Thyroid gland (tissue), 4 donors: Measurements from ENCODE around the gene OCA2. TPM values are rescaled to one million over a fixed set of nuclear protein-coding genes. Genes with fewer than 3 reads are reported as not detected.
"Not testable (repeated sequence)": the region's sequence is repeated elsewhere in the genome, so short reads cannot be mapped to it uniquely, and the experiment has no call there.

Experiments used
- DNase-seq, 2 donors: peaks; one replicate each; pipeline ENCODE4 v3.0.0-alpha.2; 2019
- H3K27ac ChIP-seq, 3 donors: fragments of 200-600 bp; sonication (generic); 1 replicate in 2 of 3; 2 replicates in 1 of 3; pipeline ENCODE4 v1.5.1; 2016 to 2019; ENCODE audit warnings: mild to moderate bottlenecking in 1 of 3, moderate library complexity in 1 of 3
- H3K27me3 ChIP-seq: fragments of 200-600 bp; sonication (generic); one replicate; pipeline ENCODE4 v1.5.1; 2019
- H3K36me3 ChIP-seq, 2 donors: fragments of 200-600 bp; sonication (generic); one replicate each; pipeline ENCODE4 v1.5.1; 2016 to 2019
- H3K4me1 ChIP-seq, 2 donors: fragments of 200-600 bp; sonication (generic); one replicate each; pipeline ENCODE4 v1.5.1; 2017 to 2019
- H3K4me3 ChIP-seq, 3 donors: fragments of 200-600 bp; sonication (generic); replicated peaks in 1 of 3; 1 replicate in 2 of 3; 2 replicates in 1 of 3; pipeline ENCODE4 v1.5.1; 2016; ENCODE audit warnings: mild to moderate bottlenecking in 1 of 3
- H3K9me3 ChIP-seq: fragments of 200-600 bp; sonication (generic); one replicate; pipeline ENCODE4 v1.5.1; 2017
- CTCF ChIP-seq, 6 experiments: fragments of 200-600 bp in 3 of 6; fragments of 450-650 bp in 3 of 6; sonication (generic) in 3 of 6; IDR thresholded peaks; one replicate each; pipeline ENCODE4 v1.5.1; 2016 to 2019; ENCODE audit warnings: antibody characterized with exemption in 6 of 6, mild to moderate bottlenecking in 2 of 6, inconsistent platforms in 1 of 6, moderate library complexity in 1 of 6
- POLR2A ChIP-seq, 2 donors: fragments of 450-650 bp; IDR thresholded peaks; one replicate each; pipeline ENCODE4 v1.6.1; 2017; ENCODE audit warnings: antibody characterized with exemption in 2 of 2, mild to moderate bottlenecking in 2 of 2, moderate library complexity in 1 of 2
- WGBS, 2 donors: methylation state at CpG; one replicate each; pipeline ENCODE4 v1.1.5; 2017; 5-methylcytosine and 5-hydroxymethylcytosine counted together
- intact Hi-C: fragments of 100-400 bp; cut with DNase I; formaldehyde crosslinking; loops from one replicate; pipeline ENCODE4 v1.15.1; 2023
- total RNA-seq, 4 donors: library from RNA; depleted of rRNA; stranded (reverse); fragments of >200 nt; gene quantifications; one replicate each; pipeline ENCODE4 v1.2.3, GENCODE V29; 2016

The OCA2 gene
- 10 to 100 TPM in 3 of 4 donors, 1 to 10 TPM in 1; 5.5 to 20.5 (median 13.8) TPM for total RNA-seq

- H3K36me3 ChIP-seq = no peaks in the 10 kb centered on the region
- 14% methylated on average over 15 to 30 of the region's 52 CpGs for WGBS, 2 donors
- H3K27me3 ChIP-seq = no peaks in the 10 kb centered on the region
- peaks cover 36 to 54% of the 10 kb centered on the region in 2 donors for H3K4me1 ChIP-seq
- intact Hi-C loops = no loop called here
- peak within 1 kb of the TSS in 1 of 3 donors; percentile 20 for H3K4me3 ChIP-seq
- peak; percentile 72 to 85 for DNase-seq
- peak in 3 of 6 experiments; percentile 24 to 32 (median 30) for TF ChIP-seq CTCF (IDR thresholded peaks at IDR 0.05)
- TF ChIP-seq POLR2A (IDR thresholded peaks at IDR 0.05) = no peak
- H3K27ac ChIP-seq = peak within 1 kb of the TSS; percentile 35 to 80 (median 62)
- no peaks in the 10 kb centered on the region for H3K9me3 ChIP-seq
Measured at GRCh38 chr15:28098766-28099554, at the start of gene OCA2. OCA2 (minus strand) TSS chr15:28099315; CDS start chr15:28081874, 17,441 bp downstream.

- Histone ChIP-seq H3K4me3 (no peak overlapping the region), H3K4me1 (no peaks in the 10 kb centered on the region), H3K27me3 (no peaks in the 10 kb centered on the region), H3K36me3 (peaks cover 16 to 17% of the 10 kb centered on the region in 2 donors), H3K9me3 (no peaks in the 10 kb centered on the region), H3K27ac (no peak overlapping the region)
- WGBS, 2 donors = 91 to 94% methylated on average over 3 of the region's 3 CpGs
- TF ChIP-seq CTCF (IDR thresholded peaks at IDR 0.05) (no peak), POLR2A (IDR thresholded peaks at IDR 0.05) (no peak)
- DNase-seq = no peak
- intact Hi-C loops = no loop called here
Measured at GRCh38 chr15:28147801-28148200, 48.7 kb upstream of the OCA2 start.

GRCh38 chr15:28145419-28145818, 46.3 kb upstream of the OCA2 start:
- H3K27ac ChIP-seq, intact Hi-C loops, H3K9me3 ChIP-seq, H3K4me1 ChIP-seq, H3K4me3 ChIP-seq, DNase-seq, H3K27me3 ChIP-seq: not testable (repeated sequence)
- 74 to 81% methylated on average over 4 of the region's 4 CpGs for WGBS, 2 donors
- peaks cover 24 to 32% of the 10 kb centered on the region in 2 donors for H3K36me3 ChIP-seq

GRCh38 chr15:28140062-28140461, 40.9 kb upstream of the OCA2 start:
- intact Hi-C loops = no loop called here
- no peak for DNase-seq
- Histone ChIP-seq H3K36me3 (peaks cover 27 to 38% of the 10 kb centered on the region in 2 donors), H3K27ac (no peak overlapping the region), H3K4me1 (no peaks in the 10 kb centered on the region), H3K27me3 (no peaks in the 10 kb centered on the region), H3K9me3 (no peaks in the 10 kb centered on the region), H3K4me3 (no peak overlapping the region)
- no peak for TF ChIP-seq CTCF (IDR thresholded peaks at IDR 0.05)
- no peak for TF ChIP-seq POLR2A (IDR thresholded peaks at IDR 0.05)
- WGBS, 2 donors = 97 to 98% methylated on average over 6 of the region's 6 CpGs

GRCh38 chr15:28137408-28138039, 38.4 kb upstream of the OCA2 start:
- H3K9me3 ChIP-seq, intact Hi-C loops, DNase-seq, H3K27me3 ChIP-seq, H3K4me1 ChIP-seq, H3K4me3 ChIP-seq, H3K27ac ChIP-seq: not testable (repeated sequence)
- WGBS, 2 donors = 84 to 86% methylated on average over 9 of the region's 9 CpGs
- H3K36me3 ChIP-seq = peaks cover 11 to 25% of the 10 kb centered on the region in 2 donors

- WGBS, 2 donors = 81 to 88% methylated on average over 6 of the region's 6 CpGs
- H3K4me1 ChIP-seq, H3K27me3 ChIP-seq, H3K27ac ChIP-seq, intact Hi-C loops, DNase-seq, H3K9me3 ChIP-seq, H3K4me3 ChIP-seq: not testable (repeated sequence)
- peaks cover 18 to 28% of the 10 kb centered on the region in 2 donors for H3K36me3 ChIP-seq
Measured at GRCh38 chr15:28136236-28136904, 37.3 kb upstream of the OCA2 start.
